Panc1 (cell line): Measurements from ENCODE around the gene ABL1. TPM values are rescaled to one million over a fixed set of nuclear protein-coding genes. Genes with fewer than 3 reads are reported as not detected.
A peak's percentile ranks its signal among the peaks of the same experiment; 100 is the strongest.

Experiments used
- ATAC-seq: fragments of 200-7000 bp; cut with Tn5 transposase; 2 replicates; pipeline ENCODE4 v1.9.1; 2020; ENCODE audit warnings: mild to moderate bottlenecking, moderate library complexity
- BruUV-seq: library from RNA; stranded (reverse); fragments of 400-500 nt; replicated peaks from 2 replicates; lab custom pipeline; 2021; lab: Mats Ljungman, UMichigan
- CTCF ChIA-PET: fragments of 300-600 bp; sonication (Branson Sonifier 250); formaldehyde crosslinking; loops from one replicate; lab custom pipeline; 2022; ENCODE audit warnings: antibody characterized with exemption; lab: Charles Lee
- POLR2A ChIA-PET: fragments of 300-600 bp; sonication (Branson Sonifier 250); formaldehyde crosslinking; loops from one replicate; lab custom pipeline; 2022; ENCODE audit warnings: antibody characterized with exemption; lab: Charles Lee
- DNase-seq: peaks from one replicate; pipeline ENCODE4 v3.0.0-alpha.2; 2010; ENCODE audit warnings: low read depth, low spot score
- H3K27ac ChIP-seq: 2 replicates; pipeline ENCODE4 v1.5.1; 2011; ENCODE audit warnings: mild to moderate bottlenecking, low read length, inconsistent platforms
- H3K27me3 ChIP-seq: fragments of 200-500 bp; sonication (Bioruptor generic); 2 replicates; pipeline ENCODE4 v1.6.0; 2014; ENCODE audit warnings: low read length, inconsistent platforms; ENCODE audit not compliant: control insufficient read depth, insufficient read depth
- H3K36me3 ChIP-seq: fragments of 200-500 bp; sonication (Bioruptor generic); 2 replicates; pipeline ENCODE4 v1.5.1; 2014; ENCODE audit warnings: inconsistent platforms, mild to moderate bottlenecking, low read length, moderate library complexity; ENCODE audit not compliant: control insufficient read depth, insufficient read depth
- H3K4me1 ChIP-seq: 2 replicates; pipeline ENCODE4 v1.5.1; 2011; ENCODE audit warnings: inconsistent platforms, mild to moderate bottlenecking, low read length, moderate library complexity; ENCODE audit not compliant: control insufficient read depth, insufficient read depth
- H3K4me3 ChIP-seq, 2 experiments: 2 replicates each; pipeline ENCODE4 v1.5.1; 2011 to 2012; ENCODE audit warnings: low read depth in 2 of 2, low read length in 2 of 2, mild to moderate bottlenecking in 2 of 2, inconsistent platforms in 1 of 2, moderate library complexity in 1 of 2
- H3K9me3 ChIP-seq: fragments of 200-500 bp; sonication (Bioruptor generic); 2 replicates; pipeline ENCODE4 v1.5.1; 2014; ENCODE audit warnings: low read depth, mild to moderate bottlenecking, inconsistent platforms, low read length, moderate library complexity; ENCODE audit not compliant: control insufficient read depth, insufficient read depth
- CTCF ChIP-seq: fragments of 450-650 bp; IDR thresholded peaks from 2 replicates; pipeline ENCODE4 v1.5.1; 2017; ENCODE audit warnings: mild to moderate bottlenecking
- POLR2AphosphoS5 ChIP-seq: IDR thresholded peaks from 2 replicates; pipeline ENCODE4 v1.6.1; 2012; ENCODE audit warnings: mild to moderate bottlenecking, low read depth, low read length, moderate library complexity
- REST ChIP-seq, 2 experiments: IDR thresholded peaks; 2 replicates each; pipeline ENCODE4 v1.6.1; 2011 to 2012; ENCODE audit warnings: low read depth in 2 of 2, control low read depth in 1 of 2, low read length in 1 of 2, mild to moderate bottlenecking in 1 of 2, moderate library complexity in 1 of 2; ENCODE audit not compliant: insufficient read depth in 1 of 2
- SIN3A ChIP-seq: IDR thresholded peaks from 2 replicates; pipeline ENCODE4 v1.6.1; 2012; ENCODE audit warnings: low read depth, mild to moderate bottlenecking, low read length, moderate library complexity, borderline replicate concordance; ENCODE audit not compliant: insufficient read depth
- TCF7L2 ChIP-seq: IDR thresholded peaks from 2 replicates; pipeline ENCODE4 v1.6.1; 2011; ENCODE audit warnings: mild to moderate bottlenecking, low read depth, low read length, inconsistent platforms
- in situ Hi-C: cut with HindIII; loops from 2 replicates; pipeline ENCODE4 v1.10.0; 2016; ENCODE audit warnings: low sequenced_read_pairs, low pct_unique_long_range_greater_than_20kb
- intact Hi-C: fragments of 100-400 bp; cut with micrococcal nuclease; formaldehyde crosslinking; loops from one replicate; pipeline ENCODE4 v1.10.0; 2022; ENCODE audit not compliant: unreplicated experiment
- total RNA-seq: library from RNA; stranded (reverse); gene quantifications from one replicate; pipeline ENCODE4 v1.2.1, GENCODE V29; 2021; ENCODE audit not compliant: unreplicated experiment

Gene ABL1
- total RNA-seq, 1 experiment from 2014 or later: 48.4 TPM

DNA sequence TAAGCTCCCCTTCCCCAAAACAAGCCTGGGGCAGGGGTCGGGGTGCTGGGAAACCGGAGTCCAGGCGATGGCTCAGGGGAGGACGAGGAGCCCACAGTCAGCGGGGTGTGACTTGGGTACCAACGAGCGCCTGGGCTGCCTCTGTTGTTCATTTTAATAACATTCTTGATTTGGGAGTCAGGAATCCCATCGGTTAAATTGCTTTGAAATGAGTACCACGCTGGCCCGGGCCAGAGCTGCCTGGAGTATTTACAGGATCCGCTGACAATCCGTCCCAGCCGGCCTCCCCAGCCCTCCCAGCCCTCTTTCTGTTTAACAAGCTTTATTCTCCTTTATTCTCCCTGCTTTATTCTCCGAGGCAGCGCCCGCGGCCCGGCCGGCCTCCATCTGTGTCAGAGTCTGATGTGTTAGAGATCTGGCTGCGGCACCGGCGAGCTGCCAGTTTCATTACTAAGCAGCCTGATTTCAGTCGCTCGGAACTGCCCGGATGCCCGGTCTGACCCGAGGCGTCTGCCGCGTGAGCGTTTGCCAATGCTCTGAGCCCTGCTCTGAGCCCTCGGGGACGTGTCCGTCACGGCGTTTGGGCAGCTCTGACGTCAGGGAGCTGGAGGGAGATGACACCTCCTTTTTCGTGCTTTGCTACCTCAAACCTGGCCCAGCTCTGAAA is 78.0 kb downstream of the ABL1 start:
- BruUV-seq: no TSS peak
- intact Hi-C loops: no loop called here
- in situ Hi-C loops: no loop called here
- Histone ChIP-seq H3K36me3 (no peaks in the 10 kb centered on the region), H3K4me3 (peak overlapping the region in 1 of 2 experiments; percentile 32; a peak in 2 of 4 replicates), H3K9me3 (no peaks in the 10 kb centered on the region), H3K4me1 (0 out of 2 replicates have a peak, but pooled peaks cover 4% of the 10 kb centered on the region), H3K27me3 (no peaks in the 10 kb centered on the region), H3K27ac (no peak overlapping the region)
- TF ChIP-seq POLR2AphosphoS5 (no peak), SIN3A (no peak), TCF7L2 (no peak), CTCF (no peak), REST (IDR thresholded peaks at IDR 0.05; ENCODE audit: insufficient read depth in 1 of 2, low read depth in 2 of 2, low read length in 1 of 2) (no peak)
- ChIA-PET POLR2A (no interaction called here), CTCF (interaction anchor here (0.7 kb wide), 1 partner anchor 115 kb away, joined by 3 read pairs; no protein-coding TSS in a partner anchor)
- ATAC-seq (peak; percentile 81), DNase-seq (no peak)

DNA sequence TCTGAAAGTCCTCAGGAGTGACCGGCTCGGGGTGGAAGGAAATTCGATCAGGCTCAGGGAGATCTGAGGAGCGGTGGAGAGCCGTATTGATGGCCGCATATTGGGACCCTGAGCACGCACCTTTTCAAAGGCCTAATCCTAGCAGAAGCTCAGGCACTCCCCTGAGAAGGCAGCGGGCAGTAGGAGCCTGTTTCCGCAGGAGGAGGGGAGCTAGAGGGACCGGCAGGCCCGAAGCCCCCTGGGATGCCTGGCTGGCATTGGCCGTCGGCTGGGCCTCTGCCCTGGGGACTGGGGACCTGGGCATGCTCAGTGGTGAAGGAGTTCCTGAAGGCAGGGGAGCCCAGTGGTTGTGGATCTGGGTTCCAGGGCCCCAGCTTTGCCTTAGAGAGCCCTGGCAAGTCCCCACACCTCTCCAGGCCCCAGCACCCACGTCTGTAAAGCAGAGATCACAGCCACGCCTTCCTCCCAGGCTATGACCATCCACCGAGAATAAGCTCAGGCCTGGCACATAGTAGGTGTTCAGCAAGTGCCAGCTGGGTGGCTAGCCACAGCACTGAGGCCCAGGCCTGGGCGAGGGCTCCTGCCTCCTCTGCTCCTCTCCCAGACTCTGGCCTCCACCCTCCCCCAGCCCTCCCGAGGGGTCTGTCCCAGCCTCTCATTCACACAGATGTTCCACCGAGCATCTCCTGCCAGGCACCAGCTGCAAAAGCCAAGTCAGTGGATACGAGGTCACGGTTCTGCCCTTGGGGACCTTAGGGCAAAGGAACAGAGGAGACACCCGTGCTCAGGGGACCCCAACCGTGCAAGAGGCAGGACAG is 78.8 kb downstream of the ABL1 start:
- in situ Hi-C loops (no loop called here), intact Hi-C loops (no loop called here)
- Histone ChIP-seq H3K27me3 (no peaks in the 10 kb centered on the region), H3K4me1 (0 out of 2 replicates have a peak, but pooled peaks cover 4% of the 10 kb centered on the region), H3K36me3 (no peaks in the 10 kb centered on the region), H3K27ac (no peak overlapping the region), H3K9me3 (no peaks in the 10 kb centered on the region), H3K4me3 (no peak overlapping the region)
- DNase-seq (no peak), ATAC-seq (peak; percentile 43)
- TF ChIP-seq CTCF: no peak
- no peak for TF ChIP-seq SIN3A
- TF ChIP-seq TCF7L2: no peak
- TF ChIP-seq POLR2AphosphoS5: no peak
- no peak for TF ChIP-seq REST (IDR thresholded peaks at IDR 0.05; ENCODE audit: insufficient read depth in 1 of 2, low read depth in 2 of 2, low read length in 1 of 2)
- POLR2A ChIA-PET: interaction anchor here (0.5 kb wide), 1 partner anchor 70 kb away, joined by 4 read pairs; no protein-coding TSS in a partner anchor
- CTCF ChIA-PET: interaction anchor here (0.7 kb wide), 1 partner anchor 114 kb away, joined by 3 read pairs; no protein-coding TSS in a partner anchor
- no TSS peak for BruUV-seq
